Measurements from ENCODE around the gene ARFRP1.

DNA sequence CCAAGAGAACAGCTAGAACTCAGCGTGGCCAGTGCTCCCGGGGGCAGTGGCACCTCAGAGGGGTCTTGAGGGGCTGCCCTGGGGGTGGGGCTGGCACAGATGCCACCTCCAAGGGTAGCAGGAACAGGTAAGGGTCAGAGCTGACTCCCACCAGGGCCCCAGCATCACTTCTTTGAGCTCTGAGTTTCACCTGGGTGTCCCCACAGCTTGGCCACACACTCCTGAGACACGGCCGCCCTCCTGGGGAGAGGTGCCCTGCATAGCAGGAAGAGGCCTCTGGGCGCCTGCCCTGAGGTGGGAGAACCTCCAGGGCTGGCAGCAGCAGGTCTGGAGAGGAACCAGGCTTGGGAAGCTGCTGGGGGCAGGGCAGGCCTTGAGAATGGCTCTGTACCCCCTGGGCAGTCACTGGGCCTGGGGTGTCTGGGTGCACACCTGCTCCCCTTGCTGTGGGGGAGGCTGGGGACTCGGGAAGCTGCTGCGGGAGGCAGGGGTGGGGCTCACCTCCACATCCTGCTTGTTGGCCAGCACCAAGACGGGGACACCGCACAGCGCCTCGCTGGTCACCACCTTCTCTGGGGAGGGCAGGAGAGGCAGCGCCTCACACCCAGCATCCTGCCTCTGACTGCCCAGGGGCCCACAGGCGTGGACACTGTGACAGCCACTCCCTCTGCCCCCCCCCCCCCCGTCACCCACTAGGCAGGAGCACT, 6.3 kb downstream of the ARFRP1 start:
- TF ChIP-seq, protein P1, sequence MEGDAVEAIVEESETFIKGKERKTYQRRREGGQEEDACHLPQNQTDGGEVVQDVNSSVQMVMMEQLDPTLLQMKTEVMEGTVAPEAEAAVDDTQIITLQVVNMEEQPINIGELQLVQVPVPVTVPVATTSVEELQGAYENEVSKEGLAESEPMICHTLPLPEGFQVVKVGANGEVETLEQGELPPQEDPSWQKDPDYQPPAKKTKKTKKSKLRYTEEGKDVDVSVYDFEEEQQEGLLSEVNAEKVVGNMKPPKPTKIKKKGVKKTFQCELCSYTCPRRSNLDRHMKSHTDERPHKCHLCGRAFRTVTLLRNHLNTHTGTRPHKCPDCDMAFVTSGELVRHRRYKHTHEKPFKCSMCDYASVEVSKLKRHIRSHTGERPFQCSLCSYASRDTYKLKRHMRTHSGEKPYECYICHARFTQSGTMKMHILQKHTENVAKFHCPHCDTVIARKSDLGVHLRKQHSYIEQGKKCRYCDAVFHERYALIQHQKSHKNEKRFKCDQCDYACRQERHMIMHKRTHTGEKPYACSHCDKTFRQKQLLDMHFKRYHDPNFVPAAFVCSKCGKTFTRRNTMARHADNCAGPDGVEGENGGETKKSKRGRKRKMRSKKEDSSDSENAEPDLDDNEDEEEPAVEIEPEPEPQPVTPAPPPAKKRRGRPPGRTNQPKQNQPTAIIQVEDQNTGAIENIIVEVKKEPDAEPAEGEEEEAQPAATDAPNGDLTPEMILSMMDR (IDR thresholded peaks at IDR 0.05) = no peak
- TF ChIP-seq POLR2A (IDR thresholded peaks at IDR 0.05) (no peak), EP300 (IDR thresholded peaks at IDR 0.05) (no peak), POLR2AphosphoS5 (IDR thresholded peaks at IDR 0.05) (no peak)

All from stomach (tissue), 4 donors.